ENCODE measurements around the gene CCDC157.
"Not testable (repeated sequence)": the region's sequence is repeated elsewhere in the genome, so short reads cannot be mapped to it uniquely, and the experiment has no call there.

Gene CCDC157

DNA sequence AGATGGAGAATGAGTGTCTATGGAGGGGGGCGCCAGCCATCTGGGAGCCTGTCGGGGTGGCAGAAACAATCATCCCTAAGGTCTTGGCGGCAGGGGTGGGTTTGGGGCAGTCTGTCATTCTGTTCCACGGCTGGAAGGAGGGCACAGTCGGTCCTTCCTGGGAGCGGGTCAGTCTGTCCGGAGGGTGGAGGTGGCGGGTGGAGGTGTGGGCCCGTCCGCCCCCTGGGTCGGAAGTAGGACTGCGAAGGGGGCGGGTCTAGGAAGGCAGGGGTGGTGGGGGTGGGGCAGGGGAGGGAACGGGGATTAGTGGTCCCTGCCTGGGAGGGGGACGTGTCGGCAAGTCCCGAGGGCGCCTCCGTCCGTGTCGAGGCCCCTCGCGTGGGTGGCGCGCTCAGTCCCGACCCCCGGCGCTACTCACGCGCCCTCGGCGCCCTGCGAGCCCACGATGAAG is 30.5 kb upstream of the CCDC157 start:
- no peak for DNase-seq (ENCODE audit: low read depth)

DNA sequence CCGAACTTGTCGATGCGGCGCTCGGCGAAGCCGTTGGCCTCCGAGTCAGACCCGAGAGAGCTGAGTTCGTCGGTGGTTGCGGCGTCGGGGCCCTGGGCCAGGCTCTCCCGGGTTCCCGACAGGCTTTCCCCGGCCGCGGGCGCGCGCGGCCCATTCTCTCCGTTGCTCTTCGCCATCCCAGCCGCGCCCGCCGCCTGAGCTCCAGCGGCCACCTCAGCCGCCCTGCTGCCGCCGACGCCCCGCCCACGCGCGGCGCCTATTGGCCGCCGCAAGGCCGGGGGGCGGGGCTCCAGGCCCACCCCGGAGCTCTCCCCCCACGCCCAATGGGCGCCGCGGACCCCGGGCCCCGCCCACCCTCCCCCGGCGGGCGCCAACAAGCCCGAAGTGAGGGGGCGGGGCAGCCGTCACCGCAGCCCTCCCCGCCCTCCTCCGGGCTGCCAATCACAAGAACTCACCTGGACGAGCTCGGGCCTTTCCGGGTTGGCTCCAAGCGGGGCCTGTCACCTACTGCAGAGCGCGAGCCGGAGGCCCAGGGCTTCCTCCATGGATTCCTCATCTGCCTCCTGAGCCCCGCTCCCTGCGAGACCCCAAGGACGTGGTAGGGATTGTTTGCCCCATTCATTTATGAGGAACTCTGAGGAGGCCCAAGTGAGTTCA is 30.0 kb upstream of the CCDC157 start, which contains the start of gene TBC1D10A:
TBC1D10A (minus strand) TSS at position 236 of the 657 bp plus-strand sequence; CDS start at position 176, 60 bp downstream.
- DNase-seq (ENCODE audit: low read depth) = peak; percentile 75

DNA sequence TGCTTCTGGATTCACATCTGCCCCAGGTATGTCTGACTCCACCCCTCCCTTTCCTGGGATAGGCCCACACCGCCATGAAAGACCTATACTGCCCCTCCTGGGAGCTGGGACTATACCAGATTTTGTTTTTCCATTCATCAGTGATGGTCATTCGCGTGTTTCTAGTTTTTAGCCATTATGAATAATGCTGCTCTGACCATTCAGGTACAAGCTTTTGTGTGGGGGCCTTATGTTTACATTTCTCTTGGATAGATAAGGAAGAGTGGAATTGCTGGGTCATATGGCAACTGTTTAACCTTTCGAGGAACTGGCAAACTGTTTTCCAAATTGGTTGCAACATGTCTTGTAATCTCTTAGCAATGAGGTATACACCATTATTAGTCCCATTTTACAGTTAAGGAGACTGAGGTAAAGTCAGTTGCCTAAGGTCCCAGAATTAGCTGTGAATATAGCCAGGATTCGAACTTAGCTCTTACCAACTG is 28.9 kb upstream of the CCDC157 start:
- no peak for DNase-seq (ENCODE audit: low read depth)

DNA sequence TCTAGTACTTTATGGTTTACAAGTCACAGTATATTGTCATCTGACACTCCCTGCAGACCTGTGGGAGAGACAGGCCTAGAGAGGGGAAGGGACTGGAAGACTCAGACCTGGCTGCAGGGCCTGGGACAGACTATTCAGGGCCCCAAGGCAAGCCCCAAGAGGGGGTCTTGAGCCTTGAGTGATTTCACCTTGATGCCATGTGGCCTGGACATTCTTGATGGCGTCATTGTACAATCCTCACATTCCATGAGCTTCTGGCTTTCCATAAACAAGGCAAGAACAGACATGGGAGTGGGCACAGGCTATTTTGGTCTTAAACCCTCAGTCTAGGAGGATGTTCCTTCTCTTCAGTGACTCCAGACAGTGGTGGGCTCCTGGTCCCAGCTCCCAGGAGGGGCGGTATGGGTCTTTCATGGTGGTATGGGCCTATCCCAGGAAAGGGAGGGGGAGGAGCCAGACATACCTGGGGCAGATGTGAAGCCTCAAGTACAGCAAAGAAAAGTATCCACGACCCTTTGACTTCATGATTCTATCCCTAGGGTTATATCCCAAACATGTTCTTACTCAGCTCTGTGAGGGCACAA is 28.2 kb upstream of the CCDC157 start:
- no peak for DNase-seq (ENCODE audit: low read depth)

DNA sequence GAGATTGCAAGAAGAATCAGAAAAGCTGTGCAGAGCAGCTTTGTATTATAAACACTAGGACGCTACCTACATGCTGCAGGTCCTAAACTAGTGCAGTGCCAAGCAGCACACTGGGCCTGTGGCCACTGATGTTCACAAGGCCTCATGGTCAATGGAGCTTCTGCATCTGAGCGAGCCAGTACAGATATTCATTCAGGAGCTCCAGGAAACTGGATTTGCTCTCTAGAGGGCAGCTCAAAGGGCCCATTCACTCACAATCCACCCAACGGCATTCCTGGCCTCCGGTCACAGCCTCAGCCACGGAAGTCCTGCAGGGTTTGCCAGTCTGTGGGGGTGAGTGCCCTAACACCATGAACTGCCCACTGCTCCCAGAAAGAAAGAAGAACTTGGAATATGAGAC is 24.3 kb upstream of the CCDC157 start:
- DNase-seq (ENCODE audit: low read depth) = no peak

DNA sequence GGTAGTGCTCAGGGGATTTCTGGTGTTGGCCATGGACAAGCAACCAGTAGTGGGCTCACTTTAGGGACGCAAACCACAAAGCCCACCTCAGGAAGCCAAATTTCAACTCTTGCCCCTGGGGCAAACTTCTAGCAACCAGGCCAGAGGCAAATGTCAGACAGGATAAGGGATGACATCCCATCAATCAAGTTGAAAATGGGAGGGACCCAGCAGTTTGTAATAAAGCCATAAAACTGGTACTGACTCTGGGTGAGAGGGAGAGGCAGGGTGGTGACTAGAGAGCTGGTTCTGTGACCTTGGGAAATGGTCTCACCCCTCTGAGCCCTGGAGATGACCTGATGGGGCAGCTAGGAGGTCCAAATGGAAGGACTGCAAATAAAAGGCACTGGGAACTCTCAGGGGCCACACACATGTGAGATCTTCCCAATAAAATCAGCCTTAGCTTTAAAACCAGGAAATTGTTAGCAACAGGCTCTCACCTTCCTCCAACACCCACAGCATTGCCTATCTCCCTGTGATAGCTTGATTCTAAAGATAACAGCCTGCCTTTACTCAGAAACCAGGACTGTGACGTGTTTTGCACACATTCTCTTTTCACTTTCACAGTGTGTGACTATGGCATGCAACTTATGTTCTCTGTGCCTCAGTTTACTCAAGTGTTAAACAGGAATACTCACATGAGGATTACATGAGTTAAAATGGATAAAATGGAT is 23.7 kb upstream of the CCDC157 start:
- no peak for DNase-seq (ENCODE audit: low read depth)

DNA sequence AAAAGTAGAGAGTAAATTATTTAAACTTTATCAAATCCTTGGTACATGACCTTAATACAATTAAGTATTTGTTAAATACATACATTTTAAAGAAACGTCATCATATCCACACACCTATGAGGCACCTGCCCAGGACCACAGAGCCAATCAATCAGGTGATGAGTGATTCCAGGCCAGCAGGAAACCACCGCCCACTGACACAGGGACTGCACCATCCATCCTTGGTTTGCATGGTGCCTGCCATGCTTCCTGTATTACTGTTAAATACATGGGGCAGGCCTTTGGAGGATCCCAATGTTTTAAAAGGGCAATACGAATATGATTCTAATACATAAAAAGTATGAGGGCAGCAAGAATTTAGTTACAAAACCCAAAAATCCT is 23.1 kb upstream of the CCDC157 start:
- DNase-seq (ENCODE audit: low read depth) = no peak

DNA sequence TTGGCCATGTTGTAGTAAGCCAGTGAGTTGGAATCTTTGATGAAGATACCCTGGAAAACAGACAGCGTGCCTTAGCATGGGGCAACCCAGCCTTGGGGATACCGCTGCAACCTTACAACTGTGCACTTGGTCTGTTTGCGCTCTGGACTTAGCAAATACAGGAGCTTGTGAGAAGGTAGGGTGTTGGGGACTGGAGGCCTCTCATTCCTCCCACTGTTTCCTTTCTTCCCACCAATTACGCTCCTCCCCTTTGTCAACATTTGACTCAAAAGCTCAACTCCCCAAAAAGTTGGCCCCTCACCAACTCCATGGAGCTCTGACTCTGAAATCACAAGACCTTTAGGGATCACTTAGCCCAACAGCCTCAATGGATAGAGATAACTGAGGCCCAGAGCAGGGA is 22.2 kb upstream of the CCDC157 start:
- no peak for DNase-seq (ENCODE audit: low read depth)

DNA sequence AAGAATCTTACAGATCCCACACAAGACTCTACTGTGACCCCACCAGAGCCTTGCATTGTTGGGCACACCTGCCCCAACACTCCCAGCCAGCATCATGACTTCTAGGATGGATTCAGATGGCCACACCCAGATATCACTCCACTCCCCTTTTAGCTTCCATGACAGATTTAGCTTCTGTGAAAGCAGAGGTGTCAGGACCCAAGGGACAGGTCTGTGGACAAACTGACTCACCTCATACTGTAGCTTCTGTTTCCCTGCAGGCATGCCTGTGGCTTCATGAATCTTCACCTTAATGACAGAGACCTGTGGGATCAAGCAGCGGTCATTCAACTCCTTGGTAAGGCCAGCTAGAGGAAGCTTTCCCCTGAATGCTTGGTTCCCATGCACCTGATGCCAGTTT is 21.6 kb upstream of the CCDC157 start:
- no peak for DNase-seq (ENCODE audit: low read depth)

DNA sequence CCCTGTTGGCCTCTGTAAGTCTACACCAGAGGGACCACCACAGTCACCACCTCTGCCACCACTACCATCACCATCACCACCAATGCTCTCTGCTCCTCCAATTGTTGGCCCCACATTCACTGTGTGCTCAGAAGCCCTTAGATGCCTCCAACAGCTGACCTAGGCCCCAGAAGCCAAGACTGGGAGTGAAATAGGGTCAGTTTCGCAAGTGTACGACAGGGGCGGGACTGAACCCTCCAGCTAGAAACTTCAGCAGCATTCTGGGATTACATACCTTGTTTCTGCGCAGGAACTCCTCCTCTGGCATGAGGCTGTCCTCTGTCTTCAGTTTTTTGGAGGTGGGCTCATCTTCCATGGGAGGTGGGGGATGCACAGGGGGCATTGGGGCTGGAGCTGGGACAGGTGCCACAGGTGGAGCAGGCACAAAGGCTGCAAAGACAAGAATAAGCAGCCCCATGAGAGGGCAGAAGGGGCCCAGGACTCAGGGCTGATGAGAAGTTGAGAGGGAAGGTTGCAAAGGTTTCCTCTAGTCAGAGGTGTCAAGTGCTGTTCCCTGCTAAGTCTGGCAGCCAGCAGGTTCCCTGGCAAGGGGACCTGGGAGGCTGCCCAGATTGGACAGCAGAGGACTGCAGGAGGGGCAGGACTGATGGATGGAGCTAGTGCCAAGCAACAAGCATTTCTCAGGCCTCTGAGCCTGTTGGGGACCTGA is 19.9 kb upstream of the CCDC157 start:
- no peak for DNase-seq (ENCODE audit: low read depth)

DNA sequence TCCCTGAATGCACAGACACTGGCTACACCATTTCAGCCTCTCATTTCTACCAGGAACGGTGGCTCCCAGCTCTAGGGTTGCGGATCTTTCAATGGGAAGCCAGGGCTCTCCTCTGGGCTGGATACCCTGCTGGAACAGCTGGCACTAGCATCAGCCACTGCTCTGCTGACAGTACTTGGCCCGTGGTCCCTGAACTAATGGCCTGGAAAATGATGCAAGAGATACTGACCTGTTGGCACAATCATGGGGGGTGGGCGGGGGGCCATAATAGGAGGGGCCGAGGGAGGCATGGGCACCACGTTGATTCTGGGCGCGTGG is 19.4 kb upstream of the CCDC157 start:
- DNase-seq (ENCODE audit: low read depth) = no peak

DNA sequence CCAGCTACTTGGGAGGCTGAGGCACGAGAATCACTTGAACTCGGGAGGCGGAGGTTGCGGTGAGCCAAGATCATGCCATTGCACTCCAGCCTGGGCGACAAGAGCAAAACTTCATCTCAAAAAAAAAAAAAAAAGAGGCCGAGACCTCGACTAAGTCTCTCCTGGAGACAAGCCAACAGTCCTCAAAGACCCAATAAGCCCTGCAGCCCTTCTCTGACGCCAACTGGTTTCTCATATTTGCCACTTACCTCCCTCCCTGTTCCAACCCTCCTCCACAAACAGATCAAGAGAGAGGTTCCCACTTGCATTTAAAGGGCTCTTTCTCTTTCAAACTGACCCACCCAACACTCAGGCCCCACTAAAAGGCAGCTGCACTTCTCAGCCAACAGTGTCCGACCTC is 18.5 kb upstream of the CCDC157 start:
- not testable (repeated sequence) for DNase-seq (ENCODE audit: low read depth)

DNA sequence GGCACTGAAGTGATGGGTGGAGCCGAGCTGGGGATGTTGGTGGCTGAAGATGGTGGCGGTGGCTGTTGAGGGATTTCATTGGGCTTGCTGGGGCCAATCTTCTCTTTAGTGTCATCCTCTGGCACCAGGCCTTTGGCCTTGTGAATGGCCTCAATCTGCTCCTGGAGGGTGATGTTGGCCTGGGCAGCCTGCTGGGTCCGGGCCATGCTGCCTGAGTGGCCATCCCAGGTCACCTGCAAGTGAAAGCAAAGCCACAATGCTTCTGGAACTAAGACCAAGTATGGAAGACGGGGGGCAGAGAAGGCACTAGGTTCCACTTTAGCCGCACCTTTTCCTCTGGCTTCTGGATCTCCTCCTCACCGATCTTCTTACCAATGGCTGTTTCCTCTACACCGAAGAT is 18.0 kb upstream of the CCDC157 start:
- DNase-seq (ENCODE audit: low read depth) = no peak

DNA sequence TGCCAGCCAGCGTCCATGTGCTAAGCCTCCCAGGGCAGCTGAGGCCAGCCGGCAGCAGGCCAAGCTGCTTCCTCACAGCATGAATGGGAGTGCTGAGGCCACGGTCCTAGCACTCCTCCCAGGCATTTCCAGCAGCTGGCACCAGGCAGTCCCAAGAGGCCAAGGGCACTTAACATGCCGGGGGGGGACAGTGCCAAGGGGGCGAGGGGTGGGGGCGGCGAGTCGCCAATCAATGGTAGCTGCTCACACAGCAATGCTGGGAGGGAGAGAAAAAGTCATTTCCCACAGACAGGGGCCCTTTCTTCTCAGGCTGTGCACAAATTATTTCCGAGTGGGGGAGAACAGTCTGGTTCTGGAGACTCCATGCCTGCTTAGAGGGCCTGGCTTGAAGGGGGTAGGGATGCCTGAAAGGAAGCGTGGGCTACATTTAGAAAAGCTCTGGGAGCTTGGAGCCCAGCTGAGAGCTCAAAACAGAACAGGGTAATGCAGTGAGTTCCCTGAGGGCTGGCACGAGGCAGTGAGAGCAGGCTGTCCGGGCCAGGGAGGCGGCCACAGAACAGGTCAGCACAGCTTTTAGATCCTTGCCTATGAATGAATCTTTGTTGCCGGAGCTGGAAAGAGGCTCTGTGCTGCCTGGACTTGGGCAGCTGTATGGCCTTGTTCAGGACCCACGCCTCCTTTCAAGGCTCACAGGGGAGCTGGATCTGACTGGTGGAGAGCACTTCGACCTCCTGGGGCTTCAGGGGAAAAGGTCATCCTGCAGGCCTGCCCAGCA is 15.7 kb upstream of the CCDC157 start:
- no peak for DNase-seq (ENCODE audit: low read depth)

DNA sequence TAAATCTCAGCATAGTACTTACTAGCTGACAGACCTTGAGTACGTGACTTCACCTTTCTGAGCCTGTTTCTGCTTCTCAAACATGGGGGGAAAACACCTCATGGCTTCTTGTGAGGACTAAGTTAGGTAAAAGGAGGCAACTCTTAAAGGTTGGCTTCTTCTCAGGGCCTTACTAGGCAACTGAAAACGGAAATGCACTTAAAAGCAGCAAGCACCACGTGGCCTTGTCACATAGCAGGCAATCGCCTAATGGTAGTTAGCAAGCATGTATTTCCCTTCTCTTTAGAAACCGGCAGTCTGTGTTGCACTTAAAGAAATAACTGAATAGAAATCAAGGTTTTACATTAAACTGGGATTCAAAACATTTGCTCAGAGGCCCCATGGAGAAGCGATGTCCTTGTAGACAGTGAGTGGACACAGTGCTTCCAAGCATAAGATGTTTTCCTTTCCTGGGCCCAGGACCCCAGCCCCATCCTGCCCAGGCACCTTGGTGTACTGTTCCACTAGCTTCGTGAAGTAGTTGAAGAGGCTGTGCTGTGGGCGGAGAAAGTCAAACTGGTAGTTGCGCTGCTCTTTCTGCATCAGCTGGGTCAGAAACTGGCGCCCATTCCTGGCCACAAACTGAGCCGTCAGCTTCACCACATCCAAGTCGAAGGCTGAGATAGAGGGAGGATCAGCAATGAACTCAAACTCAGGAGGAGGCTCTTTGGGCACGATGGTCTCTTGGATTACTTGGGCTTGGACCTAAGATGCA is 12.2 kb upstream of the CCDC157 start:
- DNase-seq (ENCODE audit: low read depth) = no peak

DNA sequence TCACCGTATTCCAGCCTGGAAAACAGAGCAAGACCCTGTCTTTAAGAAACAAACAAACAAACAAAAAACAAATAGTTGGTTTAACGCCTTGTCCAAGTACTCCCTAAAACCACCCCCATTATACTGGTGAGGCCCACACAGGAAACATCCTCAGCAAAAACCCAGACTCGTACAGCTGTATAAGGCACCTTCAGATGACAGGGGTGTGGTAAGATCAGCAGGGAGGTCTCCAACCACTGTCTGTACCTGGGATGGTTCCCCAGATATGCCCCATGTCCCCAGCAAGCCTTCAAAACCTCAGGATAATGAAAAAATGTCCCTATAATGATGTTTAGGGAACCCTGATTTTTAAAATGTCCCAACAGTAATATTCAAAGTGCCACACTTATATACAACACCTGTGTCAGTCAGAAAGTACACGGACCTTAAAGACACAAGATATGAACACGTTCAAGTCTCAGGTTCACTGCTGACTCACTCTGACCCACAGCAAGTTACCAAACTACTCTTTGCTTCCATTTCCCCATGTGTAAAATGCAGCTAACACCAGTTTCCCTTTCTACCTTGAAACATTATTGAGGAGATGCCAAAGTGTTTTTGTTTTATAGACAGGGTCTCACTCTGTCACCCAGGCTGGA is 9.4 kb upstream of the CCDC157 start:
- no peak for DNase-seq (ENCODE audit: low read depth)

DNA sequence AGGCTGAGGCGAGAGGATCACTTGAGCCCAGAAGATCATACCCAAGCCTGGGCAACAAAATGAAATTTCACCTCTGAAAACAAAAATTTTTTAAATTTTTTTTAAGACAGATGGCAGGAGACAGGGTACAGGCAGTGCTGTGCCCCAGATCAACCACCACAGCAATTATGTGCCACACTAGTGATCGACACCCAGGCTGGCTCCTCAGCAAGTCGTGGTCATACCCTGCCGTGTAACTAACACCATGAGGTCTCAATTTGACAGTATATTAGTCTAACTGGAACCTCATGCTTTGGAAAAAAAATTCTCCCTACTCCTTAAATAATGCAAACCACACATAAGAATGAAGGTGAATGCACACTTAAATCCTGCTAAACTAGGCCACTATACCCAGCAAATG is 8.4 kb upstream of the CCDC157 start:
- no peak for DNase-seq (ENCODE audit: low read depth)

DNA sequence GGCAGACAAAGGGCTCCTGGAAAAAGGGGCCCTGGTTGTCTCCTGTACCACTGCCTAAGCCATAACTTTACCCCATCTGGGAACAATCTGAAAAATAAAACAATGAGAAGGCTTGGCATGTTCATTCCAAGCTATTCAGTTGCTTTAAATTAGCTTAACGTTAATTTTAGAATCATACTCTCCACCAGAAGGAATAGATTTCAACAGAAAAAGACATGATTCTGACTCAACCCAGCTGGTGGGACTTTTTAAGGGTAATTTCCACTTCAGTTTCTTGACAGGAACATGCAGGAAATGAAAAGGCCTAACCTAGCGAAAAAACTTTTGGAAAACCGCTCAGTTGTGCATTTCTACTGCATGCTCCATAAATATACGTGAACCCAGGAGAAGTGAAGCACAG is 8.0 kb upstream of the CCDC157 start:
- DNase-seq (ENCODE audit: low read depth) = peak; percentile 55

DNA sequence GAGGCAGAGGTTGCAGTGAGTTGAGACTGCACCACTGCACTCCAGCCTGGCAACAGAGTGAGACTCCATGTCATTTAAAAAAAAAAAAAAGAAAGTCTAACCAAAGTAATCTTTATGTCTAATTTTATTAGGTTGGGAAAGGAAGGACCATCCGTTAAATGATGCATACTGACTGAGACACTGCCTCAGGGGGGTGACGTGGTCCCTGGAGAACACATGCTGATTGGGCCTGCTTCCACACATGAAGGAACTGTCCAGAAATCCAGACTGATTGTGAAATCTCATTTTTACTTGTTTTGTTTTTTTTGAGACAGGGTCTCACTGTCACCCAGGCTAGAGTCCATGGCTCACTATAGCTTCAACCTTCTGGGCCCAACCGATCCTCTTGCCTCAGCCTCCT is 5.6 kb upstream of the CCDC157 start:
- DNase-seq (ENCODE audit: low read depth) = peak; percentile 70

DNA sequence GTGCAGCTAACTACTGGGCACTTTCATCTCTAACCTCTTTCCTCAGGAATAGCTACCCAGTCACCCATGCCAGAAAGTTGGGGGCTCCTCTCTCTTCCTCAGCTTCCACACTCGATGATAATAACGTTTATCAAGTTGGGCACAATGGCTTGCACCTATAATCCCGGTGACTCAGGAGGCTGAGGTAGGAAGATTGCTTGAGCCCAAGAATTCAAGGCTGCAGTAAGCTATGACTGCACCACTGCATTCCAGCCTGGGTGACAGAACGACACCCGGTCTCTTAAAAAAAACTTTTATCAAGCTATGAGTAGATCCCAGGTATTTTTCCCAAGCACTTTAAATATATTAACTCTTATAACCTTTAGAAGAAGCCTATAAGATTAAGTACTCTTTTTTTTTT is 2.2 kb upstream of the CCDC157 start:
- DNase-seq (ENCODE audit: low read depth) = no peak

DNA sequence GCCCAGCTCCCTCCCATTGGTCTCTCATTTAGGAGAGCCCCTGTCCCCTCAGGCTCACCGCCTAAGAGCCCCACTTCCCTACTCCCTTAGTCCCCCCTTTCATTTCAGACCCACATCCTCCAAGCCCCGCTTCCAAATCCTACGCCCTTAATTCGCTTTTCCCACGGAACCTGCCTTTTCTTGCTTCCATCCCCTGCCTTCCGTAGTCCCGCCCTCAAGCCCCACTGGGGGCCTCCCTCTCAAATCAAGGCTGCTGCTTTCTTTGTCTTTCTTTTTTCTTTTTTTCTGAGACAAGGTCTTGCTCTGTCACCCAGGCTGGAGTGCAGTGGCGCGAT is 396 bp downstream of the CCDC157 start:
- no peak for DNase-seq (ENCODE audit: low read depth)

Data from GM04504 (cell line).